Measurements from ENCODE around the gene CCT5.

CCT5 gene

GRCh38 chr5:10248378-10249260 is 1.5 kb upstream of the CCT5 start:
- TF ChIP-seq FOXP2 (optimal IDR thresholded peaks at IDR 0.05; ENCODE audit: borderline replicate concordance, extremely low read depth, extremely low read length, insufficient read depth) = no peak
- TF ChIP-seq REST (IDR thresholded peaks at IDR 0.05; ENCODE audit: insufficient read depth in 1 of 2, low read depth in 2 of 2, low read length in 2 of 2) = no peak
- TF ChIP-seq TAF1 (IDR thresholded peaks at IDR 0.05; ENCODE audit: borderline replicate concordance, insufficient read depth, low read length) = no peak
- no peak for TF ChIP-seq SIN3A (IDR thresholded peaks at IDR 0.05; ENCODE audit: borderline replicate concordance, insufficient read depth, low read length)
- no peak for TF ChIP-seq POLR2AphosphoS5 (IDR thresholded peaks at IDR 0.05; ENCODE audit: low read depth, low read length)

- no peak for TF ChIP-seq REST (IDR thresholded peaks at IDR 0.05; ENCODE audit: insufficient read depth in 1 of 2, low read depth in 2 of 2, low read length in 2 of 2)
Observed at GRCh38 chr5:10250806-10251276, 761 bp downstream of the CCT5 start.

GRCh38 chr5:10251405-10251804 is 1.3 kb downstream of the CCT5 start:
- TF ChIP-seq FOXP2 (optimal IDR thresholded peaks at IDR 0.05; ENCODE audit: borderline replicate concordance, extremely low read depth, extremely low read length, insufficient read depth) (no peak), TAF1 (IDR thresholded peaks at IDR 0.05; ENCODE audit: borderline replicate concordance, insufficient read depth, low read length) (no peak), POLR2AphosphoS5 (IDR thresholded peaks at IDR 0.05; ENCODE audit: low read depth, low read length) (no peak), SIN3A (IDR thresholded peaks at IDR 0.05; ENCODE audit: borderline replicate concordance, insufficient read depth, low read length) (no peak), REST (IDR thresholded peaks at IDR 0.05; ENCODE audit: insufficient read depth in 1 of 2, low read depth in 2 of 2, low read length in 2 of 2) (no peak)

GRCh38 chr5:10253390-10253789 is 3.3 kb downstream of the CCT5 start:
- TF ChIP-seq POLR2AphosphoS5 (IDR thresholded peaks at IDR 0.05; ENCODE audit: low read depth, low read length) = no peak
- TF ChIP-seq REST (IDR thresholded peaks at IDR 0.05; ENCODE audit: insufficient read depth in 1 of 2, low read depth in 2 of 2, low read length in 2 of 2) = no peak
- TF ChIP-seq TAF1 (IDR thresholded peaks at IDR 0.05; ENCODE audit: borderline replicate concordance, insufficient read depth, low read length) = no peak
- TF ChIP-seq SIN3A (IDR thresholded peaks at IDR 0.05; ENCODE audit: borderline replicate concordance, insufficient read depth, low read length) = no peak
- TF ChIP-seq FOXP2 (optimal IDR thresholded peaks at IDR 0.05; ENCODE audit: borderline replicate concordance, extremely low read depth, extremely low read length, insufficient read depth) = no peak
